Measurements from ENCODE around the gene MARK1.

MARK1 gene

GRCh38 chr1:220692436-220693228 lies 164.7 kb downstream of the MARK1 start:
- Histone ChIP-seq H3K23ac (ENCODE audit: low read depth, low read length, poor library complexity) (no peak overlapping the region), H3K9me3 (replicated peaks in 1 of 2; ENCODE audit: control insufficient read depth in 2 of 2, insufficient read depth in 1 of 2, low read depth in 1 of 2, low read length in 2 of 2) (no peaks in the 10 kb centered on the region), H3K36me3 (replicated peaks in 1 of 2; ENCODE audit: control insufficient read depth in 2 of 2, insufficient read depth in 2 of 2, low read length in 2 of 2) (peaks cover 0 to 1% of the 10 kb centered on the region in 2 donors), H2AK5ac (ENCODE audit: low read depth, low read length) (no peak overlapping the region), H2BK120ac (ENCODE audit: low read depth, low read length) (no peak overlapping the region), H3K27me3 (ENCODE audit: control insufficient read depth in 3 of 3, insufficient read depth in 3 of 3, low read depth in 1 of 3, low read length in 3 of 3) (peaks cover 2 to 49% (median 18%) of the 10 kb centered on the region in 3 experiments), H3K14ac (ENCODE audit: low read length) (no peak overlapping the region), H2AFZ (ENCODE audit: low read length) (no peak overlapping the region), H3K4me1 (ENCODE audit: control insufficient read depth in 2 of 2, insufficient read depth in 1 of 2, low read depth in 1 of 2, low read length in 2 of 2) (peaks cover 0 to 2% of the 10 kb centered on the region in 2 donors), H4K8ac (ENCODE audit: low read depth, low read length) (no peak overlapping the region), H3K9ac (ENCODE audit: low read depth, low read length, poor library complexity) (no peak overlapping the region), H2BK12ac (ENCODE audit: low read length) (no peak overlapping the region), H3K27ac (replicated peaks; ENCODE audit: low read length) (no peak overlapping the region), H2BK15ac (ENCODE audit: low read length) (no peak overlapping the region), H3K18ac (ENCODE audit: low read length) (no peak overlapping the region), H3K4me2 (ENCODE audit: insufficient read depth, low read length, poor library complexity, severe bottlenecking) (no peak overlapping the region), H4K91ac (ENCODE audit: low read depth, low read length, poor library complexity) (no peak overlapping the region), H3K4me3 (ENCODE audit: low read length in 2 of 2) (no peak overlapping the region), H2BK5ac (ENCODE audit: low read length) (no peak overlapping the region), H3K4ac (ENCODE audit: low read length) (no peak overlapping the region), H3K79me1 (ENCODE audit: low read depth, low read length) (peaks cover 2% of the 10 kb centered on the region)
- WGBS, 2 donors (ENCODE audit: extremely low coverage in 2 of 2, insufficient read length in 2 of 2, insufficient replicate concordance in 1 of 2): no CpG with 5 or more reads among the region's 8 CpGs
- DNase-seq (ENCODE audit: low spot score): no peak

- DNase-seq (ENCODE audit: low spot score): no peak
- Histone ChIP-seq H3K4ac (ENCODE audit: low read length) (no peak overlapping the region), H2AK5ac (ENCODE audit: low read depth, low read length) (no peak overlapping the region), H2BK12ac (ENCODE audit: low read length) (no peak overlapping the region), H3K23ac (ENCODE audit: low read depth, low read length, poor library complexity) (no peak overlapping the region), H3K27me3 (ENCODE audit: control insufficient read depth in 3 of 3, insufficient read depth in 3 of 3, low read depth in 1 of 3, low read length in 3 of 3) (peaks cover 2 to 42% (median 18%) of the 10 kb centered on the region in 3 experiments), H3K4me2 (ENCODE audit: insufficient read depth, low read length, poor library complexity, severe bottlenecking) (no peak overlapping the region), H3K9ac (ENCODE audit: low read depth, low read length, poor library complexity) (no peak overlapping the region), H3K27ac (replicated peaks; ENCODE audit: low read length) (no peak overlapping the region), H3K36me3 (replicated peaks in 1 of 2; ENCODE audit: control insufficient read depth in 2 of 2, insufficient read depth in 2 of 2, low read length in 2 of 2) (no peaks in the 10 kb centered on the region), H4K91ac (ENCODE audit: low read depth, low read length, poor library complexity) (no peak overlapping the region), H3K79me1 (ENCODE audit: low read depth, low read length) (peaks cover 2% of the 10 kb centered on the region), H3K18ac (ENCODE audit: low read length) (no peak overlapping the region), H2BK15ac (ENCODE audit: low read length) (no peak overlapping the region), H3K4me1 (ENCODE audit: control insufficient read depth in 2 of 2, insufficient read depth in 1 of 2, low read depth in 1 of 2, low read length in 2 of 2) (peaks cover 0 to 2% of the 10 kb centered on the region in 2 donors), H3K14ac (ENCODE audit: low read length) (no peak overlapping the region), H3K4me3 (ENCODE audit: low read length in 2 of 2) (no peak overlapping the region), H3K9me3 (replicated peaks in 1 of 2; ENCODE audit: control insufficient read depth in 2 of 2, insufficient read depth in 1 of 2, low read depth in 1 of 2, low read length in 2 of 2) (no peaks in the 10 kb centered on the region), H2AFZ (ENCODE audit: low read length) (no peak overlapping the region), H4K8ac (ENCODE audit: low read depth, low read length) (no peak overlapping the region), H2BK5ac (ENCODE audit: low read length) (peak overlapping the region; percentile 19), H2BK120ac (ENCODE audit: low read depth, low read length) (no peak overlapping the region)
- WGBS, 2 donors (ENCODE audit: extremely low coverage in 2 of 2, insufficient read length in 2 of 2, insufficient replicate concordance in 1 of 2): no CpG with 5 or more reads among the region's 8 CpGs
Measured at GRCh38 chr1:220694866-220695382, 167.0 kb downstream of the MARK1 start.

GRCh38 chr1:220695426-220695825 lies 167.5 kb downstream of the MARK1 start:
- DNase-seq (ENCODE audit: low spot score): no peak
- no peak overlapping the region for H3K4me3 ChIP-seq (ENCODE audit: low read length in 2 of 2)
- H3K18ac ChIP-seq (ENCODE audit: low read length): no peak overlapping the region
- H2BK15ac ChIP-seq (ENCODE audit: low read length): no peak overlapping the region
- H3K23ac ChIP-seq (ENCODE audit: low read depth, low read length, poor library complexity): no peak overlapping the region
- no peak overlapping the region for H4K91ac ChIP-seq (ENCODE audit: low read depth, low read length, poor library complexity)
- H3K4ac ChIP-seq (ENCODE audit: low read length): no peak overlapping the region
- H2BK5ac ChIP-seq (ENCODE audit: low read length): peak overlapping the region; percentile 19
- no peak overlapping the region for H3K4me2 ChIP-seq (ENCODE audit: insufficient read depth, low read length, poor library complexity, severe bottlenecking)
- no peak overlapping the region for H2AFZ ChIP-seq (ENCODE audit: low read length)
- H3K79me1 ChIP-seq (ENCODE audit: low read depth, low read length): peaks cover 2% of the 10 kb centered on the region
- no peaks in the 10 kb centered on the region for H3K9me3 ChIP-seq (replicated peaks in 1 of 2; ENCODE audit: control insufficient read depth in 2 of 2, insufficient read depth in 1 of 2, low read depth in 1 of 2, low read length in 2 of 2)
- no peak overlapping the region for H3K9ac ChIP-seq (ENCODE audit: low read depth, low read length, poor library complexity)
- peaks cover 2 to 38% (median 18%) of the 10 kb centered on the region in 3 experiments for H3K27me3 ChIP-seq (ENCODE audit: control insufficient read depth in 3 of 3, insufficient read depth in 3 of 3, low read depth in 1 of 3, low read length in 3 of 3)
- H4K8ac ChIP-seq (ENCODE audit: low read depth, low read length): no peak overlapping the region
- H2BK120ac ChIP-seq (ENCODE audit: low read depth, low read length): no peak overlapping the region
- H2BK12ac ChIP-seq (ENCODE audit: low read length): no peak overlapping the region
- no peak overlapping the region for H3K27ac ChIP-seq (replicated peaks; ENCODE audit: low read length)
- no peak overlapping the region for H2AK5ac ChIP-seq (ENCODE audit: low read depth, low read length)
- WGBS, 2 donors (ENCODE audit: extremely low coverage in 2 of 2, insufficient read length in 2 of 2, insufficient replicate concordance in 1 of 2): no CpG with 5 or more reads among the region's 4 CpGs
- peaks cover 0 to 2% of the 10 kb centered on the region in 2 donors for H3K4me1 ChIP-seq (ENCODE audit: control insufficient read depth in 2 of 2, insufficient read depth in 1 of 2, low read depth in 1 of 2, low read length in 2 of 2)
- no peak overlapping the region for H3K14ac ChIP-seq (ENCODE audit: low read length)
- no peaks in the 10 kb centered on the region for H3K36me3 ChIP-seq (replicated peaks in 1 of 2; ENCODE audit: control insufficient read depth in 2 of 2, insufficient read depth in 2 of 2, low read length in 2 of 2)

- Histone ChIP-seq H3K79me1 (ENCODE audit: low read depth, low read length) (peaks cover 2% of the 10 kb centered on the region), H4K91ac (ENCODE audit: low read depth, low read length, poor library complexity) (no peak overlapping the region), H3K23ac (ENCODE audit: low read depth, low read length, poor library complexity) (no peak overlapping the region), H3K4me3 (ENCODE audit: low read length in 2 of 2) (no peak overlapping the region), H3K9ac (ENCODE audit: low read depth, low read length, poor library complexity) (no peak overlapping the region), H3K36me3 (replicated peaks in 1 of 2; ENCODE audit: control insufficient read depth in 2 of 2, insufficient read depth in 2 of 2, low read length in 2 of 2) (no peaks in the 10 kb centered on the region), H3K27ac (replicated peaks; ENCODE audit: low read length) (no peak overlapping the region), H3K18ac (ENCODE audit: low read length) (no peak overlapping the region), H2AK5ac (ENCODE audit: low read depth, low read length) (no peak overlapping the region), H2BK120ac (ENCODE audit: low read depth, low read length) (no peak overlapping the region), H3K14ac (ENCODE audit: low read length) (no peak overlapping the region), H2BK12ac (ENCODE audit: low read length) (no peak overlapping the region), H2AFZ (ENCODE audit: low read length) (no peak overlapping the region), H3K9me3 (replicated peaks in 1 of 2; ENCODE audit: control insufficient read depth in 2 of 2, insufficient read depth in 1 of 2, low read depth in 1 of 2, low read length in 2 of 2) (no peaks in the 10 kb centered on the region), H2BK15ac (ENCODE audit: low read length) (no peak overlapping the region), H3K4me2 (ENCODE audit: insufficient read depth, low read length, poor library complexity, severe bottlenecking) (no peak overlapping the region), H3K4me1 (ENCODE audit: control insufficient read depth in 2 of 2, insufficient read depth in 1 of 2, low read depth in 1 of 2, low read length in 2 of 2) (peaks cover 0 to 2% of the 10 kb centered on the region in 2 donors), H4K8ac (ENCODE audit: low read depth, low read length) (no peak overlapping the region), H2BK5ac (ENCODE audit: low read length) (no peak overlapping the region), H3K4ac (ENCODE audit: low read length) (no peak overlapping the region), H3K27me3 (ENCODE audit: control insufficient read depth in 3 of 3, insufficient read depth in 3 of 3, low read depth in 1 of 3, low read length in 3 of 3) (peaks cover 0 to 29% (median 9%) of the 10 kb centered on the region in 3 experiments)
- no peak for DNase-seq (ENCODE audit: low spot score)
- WGBS, 2 donors (ENCODE audit: extremely low coverage in 2 of 2, insufficient read length in 2 of 2, insufficient replicate concordance in 1 of 2): no CpG with 5 or more reads among the region's 16 CpGs
Measured at GRCh38 chr1:220696226-220696862, 168.4 kb downstream of the MARK1 start.

Measured in neuronal stem cell (in vitro differentiated cells).